HCT116 (cell line): ENCODE data around the gene SCD5.

Experiments used
- ATF3 ChIP-seq: IDR thresholded peaks from 2 replicates; pipeline ENCODE4 v1.6.1; 2012
- CTCF ChIP-seq, 3 experiments: fragments of 200-600 bp in 1 of 3; sonication (generic) in 1 of 3; IDR thresholded peaks in 2 of 3; conservative IDR thresholded peaks in 1 of 3; 2 replicates each; pipeline ENCODE4 v1.5.1; 2012 to 2017; ENCODE audit warnings: low read depth in 2 of 3, low read length in 2 of 3, antibody characterized with exemption in 1 of 3, borderline replicate concordance in 1 of 3, control low read depth in 1 of 3, mild to moderate bottlenecking in 1 of 3, mixed read lengths in 1 of 3, mixed run types in 1 of 3, moderate library complexity in 1 of 3; ENCODE audit not compliant: insufficient read depth in 1 of 3
- EZH2 ChIP-seq: fragments of 200-600 bp; sonication (generic); IDR thresholded peaks from 2 replicates; pipeline ENCODE4 v1.6.1; 2017; ENCODE audit warnings: antibody characterized with exemption, mixed run types
- FOSL1 ChIP-seq: IDR thresholded peaks from 2 replicates; pipeline ENCODE4 v1.6.1; 2012; ENCODE audit warnings: low read depth
- MAX ChIP-seq: IDR thresholded peaks from 2 replicates; pipeline ENCODE4 v1.6.1; 2012
- POLR2A ChIP-seq: IDR thresholded peaks from 2 replicates; pipeline ENCODE4 v1.7.0; 2011; ENCODE audit warnings: borderline replicate concordance; ENCODE audit not compliant: insufficient read depth, insufficient read length; ENCODE audit errors: extremely low read depth
- POLR2AphosphoS5 ChIP-seq: IDR thresholded peaks from 2 replicates; pipeline ENCODE4 v1.6.1; 2011; ENCODE audit warnings: mild to moderate bottlenecking, low read depth, low read length, moderate library complexity
- RAD21 ChIP-seq: IDR thresholded peaks from 2 replicates; pipeline ENCODE4 v1.6.1; 2012; ENCODE audit warnings: low read depth, mild to moderate bottlenecking
- REST ChIP-seq: IDR thresholded peaks from 2 replicates; pipeline ENCODE4 v1.6.1; 2012; ENCODE audit warnings: low read depth
- SP1 ChIP-seq: IDR thresholded peaks from 2 replicates; pipeline ENCODE4 v1.6.1; 2012; ENCODE audit warnings: low read depth
- ZBTB33 ChIP-seq: IDR thresholded peaks from 2 replicates; pipeline ENCODE4 v1.6.1; 2011; ENCODE audit warnings: mild to moderate bottlenecking, low read length, moderate library complexity; ENCODE audit not compliant: insufficient replicate concordance; ENCODE audit errors: extremely low read depth
- ZNF274 ChIP-seq: fragments of 200-500 bp; sonication (Bioruptor generic); IDR thresholded peaks from 2 replicates; pipeline ENCODE4 v1.6.1; 2014; ENCODE audit warnings: mild to moderate bottlenecking, low read depth, low read length, inconsistent platforms

- TF ChIP-seq CTCF (IDR thresholded peaks at IDR 0.05 in 2 of 3, conservative IDR thresholded peaks at IDR 0.05 in 1 of 3; ENCODE audit: borderline replicate concordance in 1 of 3, insufficient read depth in 1 of 3, low read depth in 2 of 3, low read length in 2 of 3) (no peak), POLR2A (no peak), ZBTB33 (no peak), SP1 (no peak), MAX (no peak), RAD21 (no peak), POLR2AphosphoS5 (no peak), ZNF274 (no peak), EZH2 (no peak), ATF3 (no peak), FOSL1 (no peak), REST (no peak)
Measured at GRCh38 chr4:82611982-82612381, 186.6 kb downstream of the SCD5 start.
